ENCODE data around the gene C10orf67. TPM values are rescaled to one million over a fixed set of nuclear protein-coding genes. Genes with fewer than 3 reads are reported as not detected.

Gene C10orf67
- total RNA-seq, 2 donors from 2014 or later: 0.52 TPM; not detected in 1

GRCh38 chr10:23200586-23200985 is 144.0 kb downstream of the C10orf67 start:
- H3K4me3 ChIP-seq: no peak overlapping the region

DNA sequence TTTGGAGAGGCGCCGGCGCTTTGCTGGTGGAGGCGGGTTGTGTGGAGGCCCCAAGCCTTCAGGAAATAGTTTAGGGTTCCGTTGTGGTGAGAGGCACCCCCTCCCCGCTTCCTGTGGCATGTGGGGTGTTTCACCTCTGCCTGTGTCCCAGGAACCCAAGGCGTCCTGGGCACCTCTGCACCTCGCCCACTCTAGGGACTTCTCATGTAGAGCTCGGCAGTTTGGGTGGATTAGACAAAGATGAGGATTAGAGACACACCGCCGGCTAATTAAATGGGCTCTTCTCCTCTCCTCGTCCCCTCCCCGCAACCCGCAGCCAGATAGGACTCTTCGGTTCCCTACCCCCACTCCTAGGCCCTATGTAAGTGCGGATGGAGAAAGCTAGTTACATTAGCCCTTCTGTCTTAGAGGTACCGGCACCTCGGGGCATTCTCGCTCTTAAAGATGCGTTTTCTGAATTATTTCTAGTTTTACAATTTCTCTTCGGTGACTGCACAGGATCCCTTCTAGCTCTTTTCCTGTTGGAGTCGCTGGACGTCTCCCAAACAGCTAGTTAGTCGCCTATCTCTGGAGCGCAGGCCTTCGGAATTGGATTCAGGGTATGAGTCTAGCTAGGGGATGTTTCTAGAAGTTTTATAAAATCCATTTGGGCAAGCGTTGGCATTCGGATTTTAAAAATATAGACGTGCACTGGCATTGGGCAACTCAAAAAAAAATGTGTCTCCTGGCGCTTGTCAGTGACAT is 144.7 kb downstream of the C10orf67 start:
- peak in 2 of 4 donors; percentile 25 to 53 for DNase-seq

More at GRCh38 chr10:23200586-23200985, 144.0 kb downstream of the C10orf67 start:
- TF ChIP-seq, protein P1, sequence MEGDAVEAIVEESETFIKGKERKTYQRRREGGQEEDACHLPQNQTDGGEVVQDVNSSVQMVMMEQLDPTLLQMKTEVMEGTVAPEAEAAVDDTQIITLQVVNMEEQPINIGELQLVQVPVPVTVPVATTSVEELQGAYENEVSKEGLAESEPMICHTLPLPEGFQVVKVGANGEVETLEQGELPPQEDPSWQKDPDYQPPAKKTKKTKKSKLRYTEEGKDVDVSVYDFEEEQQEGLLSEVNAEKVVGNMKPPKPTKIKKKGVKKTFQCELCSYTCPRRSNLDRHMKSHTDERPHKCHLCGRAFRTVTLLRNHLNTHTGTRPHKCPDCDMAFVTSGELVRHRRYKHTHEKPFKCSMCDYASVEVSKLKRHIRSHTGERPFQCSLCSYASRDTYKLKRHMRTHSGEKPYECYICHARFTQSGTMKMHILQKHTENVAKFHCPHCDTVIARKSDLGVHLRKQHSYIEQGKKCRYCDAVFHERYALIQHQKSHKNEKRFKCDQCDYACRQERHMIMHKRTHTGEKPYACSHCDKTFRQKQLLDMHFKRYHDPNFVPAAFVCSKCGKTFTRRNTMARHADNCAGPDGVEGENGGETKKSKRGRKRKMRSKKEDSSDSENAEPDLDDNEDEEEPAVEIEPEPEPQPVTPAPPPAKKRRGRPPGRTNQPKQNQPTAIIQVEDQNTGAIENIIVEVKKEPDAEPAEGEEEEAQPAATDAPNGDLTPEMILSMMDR (IDR thresholded peaks at IDR 0.05): no peak
- TF ChIP-seq POLR2A (IDR thresholded peaks at IDR 0.05): no peak
- H3K4me1 ChIP-seq: peaks cover 76% of the 10 kb centered on the region
- DNase-seq (peak in 1 of 4 donors; percentile 22), ATAC-seq (no peak)
- H3K9me3 ChIP-seq: no peaks in the 10 kb centered on the region
- 11 to 15% methylated on average over 12 of the region's 12 CpGs for WGBS, 2 donors
- H3K27ac ChIP-seq: peak overlapping the region; percentile 73 to 92 (median 88)
- intact Hi-C loops (cut with DNase I): no loop called here
- H3K36me3 ChIP-seq (replicated peaks in 1 of 2; ENCODE audit: insufficient read depth in 1 of 2, low read depth in 2 of 2): no peaks in the 10 kb centered on the region
- no peaks in the 10 kb centered on the region for H3K27me3 ChIP-seq

DNA sequence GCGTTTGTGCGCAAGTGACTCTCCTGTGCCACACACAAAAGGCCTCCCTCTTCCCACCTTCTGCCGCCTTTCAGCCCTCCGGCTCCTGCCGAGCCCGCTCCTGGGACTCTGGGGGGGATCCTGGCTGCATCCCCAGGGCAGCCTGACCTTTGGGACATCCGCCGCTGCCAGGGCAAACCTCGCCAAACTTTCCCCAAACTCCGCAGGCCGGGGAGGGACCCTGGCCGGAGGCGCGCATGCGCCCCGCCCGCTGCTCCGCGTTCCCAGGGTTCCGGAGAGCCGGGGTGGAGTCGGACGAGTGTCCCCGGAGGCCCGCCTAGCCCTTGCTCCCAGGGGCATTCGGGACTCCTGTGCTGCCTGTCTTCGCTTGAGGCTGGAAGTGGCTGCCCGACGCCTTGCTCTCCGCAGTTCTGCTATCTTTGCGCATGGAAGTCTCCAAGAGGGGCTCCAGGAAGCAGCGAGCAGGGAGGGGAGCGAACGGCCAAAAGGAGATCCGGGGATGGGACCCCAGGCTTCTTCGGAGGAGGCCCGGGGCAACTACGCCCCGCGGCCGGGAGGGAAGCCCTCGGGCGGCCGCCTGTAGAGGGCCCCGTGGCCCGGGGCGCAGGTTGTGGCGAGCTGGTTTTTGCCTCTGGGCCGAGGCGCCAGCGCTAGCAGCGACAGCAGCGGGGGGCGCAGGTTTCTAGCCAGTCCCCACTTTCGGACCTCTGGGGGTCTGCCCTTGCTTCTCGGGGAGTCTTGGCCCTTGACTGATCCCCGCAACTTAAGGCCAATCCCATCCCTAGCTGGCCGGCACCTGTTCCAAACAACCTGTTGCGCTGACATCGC is 145.4 kb downstream of the C10orf67 start:
- Histone ChIP-seq H3K27me3 (no peaks in the 10 kb centered on the region), H3K4me3 (peak overlapping the region; percentile 6 to 51), H3K36me3 (replicated peaks in 1 of 2; ENCODE audit: insufficient read depth in 1 of 2, low read depth in 2 of 2) (no peaks in the 10 kb centered on the region), H3K4me1 (peaks cover 80% of the 10 kb centered on the region), H3K27ac (peak overlapping the region; percentile 84 to 92 (median 88)), H3K9me3 (no peaks in the 10 kb centered on the region)
- WGBS, 2 donors: 2 to 6% methylated on average over 11 to 60 of the region's 60 CpGs
- intact Hi-C loops (cut with DNase I): no loop called here
- DNase-seq (peak; percentile 81 to 86 (median 84)), ATAC-seq (peak; percentile 75)
- TF ChIP-seq, protein P1 (IDR thresholded peaks at IDR 0.05): peak in 1 of 7 experiments; percentile 15
- TF ChIP-seq POLR2A (IDR thresholded peaks at IDR 0.05): peak; percentile 69 to 90 (median 88)

More for the DNA sequence above, 144.7 kb downstream of the C10orf67 start:
- no peak for TF ChIP-seq POLR2A (IDR thresholded peaks at IDR 0.05)
- TF ChIP-seq, protein P1 (IDR thresholded peaks at IDR 0.05): peak in 1 of 7 experiments; percentile 3
- ATAC-seq: no peak
- Histone ChIP-seq H3K27ac (peak overlapping the region; percentile 84 to 92 (median 88)), H3K9me3 (no peaks in the 10 kb centered on the region), H3K4me3 (peak overlapping the region; percentile 6 to 51), H3K4me1 (peaks cover 79% of the 10 kb centered on the region), H3K36me3 (replicated peaks in 1 of 2; ENCODE audit: insufficient read depth in 1 of 2, low read depth in 2 of 2) (no peaks in the 10 kb centered on the region), H3K27me3 (no peaks in the 10 kb centered on the region)
- 6 to 9% methylated on average over 30 of the region's 30 CpGs for whole genome bisulfite sequencing, 2 donors
- intact Hi-C loops (cut with DNase I): no loop called here

DNA sequence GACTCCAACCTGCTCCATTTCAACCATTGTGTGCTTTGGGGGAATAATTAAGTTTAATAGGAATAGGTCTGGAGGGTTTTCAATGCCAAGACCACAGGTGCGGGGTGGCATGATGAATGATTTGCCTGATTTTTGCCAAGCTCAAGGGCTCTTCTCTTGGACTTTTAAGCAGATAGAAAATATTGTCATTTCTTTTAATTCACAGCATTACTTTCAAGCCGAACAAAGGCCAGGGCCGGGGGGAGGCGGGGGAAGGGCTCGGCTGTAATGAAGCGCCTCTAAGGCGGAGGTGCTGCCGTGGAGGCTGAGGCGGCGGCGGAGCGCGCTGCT is 146.0 kb downstream of the C10orf67 start:
- H3K27ac ChIP-seq: peak overlapping the region; percentile 84 to 92 (median 88)
- H3K36me3 ChIP-seq (replicated peaks in 1 of 2; ENCODE audit: insufficient read depth in 1 of 2, low read depth in 2 of 2): no peaks in the 10 kb centered on the region
- intact Hi-C loops (cut with DNase I): no loop called here
- no peaks in the 10 kb centered on the region for H3K27me3 ChIP-seq
- no peak for TF ChIP-seq POLR2A (IDR thresholded peaks at IDR 0.05)
- TF ChIP-seq, protein P1 (IDR thresholded peaks at IDR 0.05): no peak
- peak; percentile 13 for ATAC-seq
- H3K9me3 ChIP-seq: no peaks in the 10 kb centered on the region
- peak overlapping the region in 1 of 2 donors; percentile 6 for H3K4me3 ChIP-seq
- WGBS, 2 donors: 0 to 1% methylated on average over 13 of the region's 13 CpGs
- H3K4me1 ChIP-seq: peaks cover 79% of the 10 kb centered on the region
- no peak for DNase-seq
